ENCODE measurements around the gene ZFPM1.

DNA sequence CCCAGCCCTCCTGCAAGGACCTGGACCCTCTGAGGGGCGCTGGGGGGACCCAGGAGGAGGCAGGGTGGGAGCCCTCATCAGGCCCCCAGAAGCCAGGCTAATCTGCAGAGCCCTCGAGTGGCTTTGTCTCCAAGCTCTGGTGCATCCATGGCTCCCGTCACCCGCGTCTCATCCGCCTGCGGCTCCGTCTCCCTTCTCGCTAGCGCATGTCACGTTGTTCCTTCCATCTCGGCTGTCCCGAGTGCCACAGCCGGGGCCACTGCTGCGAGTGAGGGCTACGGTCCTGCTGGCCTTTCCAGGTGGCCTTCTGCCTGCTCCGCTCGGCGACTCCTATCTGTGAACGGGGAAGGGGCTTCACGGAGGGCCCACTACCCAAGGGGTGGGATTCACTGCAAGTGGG is 53.6 kb downstream of the ZFPM1 start:
- TF ChIP-seq, protein P1, sequence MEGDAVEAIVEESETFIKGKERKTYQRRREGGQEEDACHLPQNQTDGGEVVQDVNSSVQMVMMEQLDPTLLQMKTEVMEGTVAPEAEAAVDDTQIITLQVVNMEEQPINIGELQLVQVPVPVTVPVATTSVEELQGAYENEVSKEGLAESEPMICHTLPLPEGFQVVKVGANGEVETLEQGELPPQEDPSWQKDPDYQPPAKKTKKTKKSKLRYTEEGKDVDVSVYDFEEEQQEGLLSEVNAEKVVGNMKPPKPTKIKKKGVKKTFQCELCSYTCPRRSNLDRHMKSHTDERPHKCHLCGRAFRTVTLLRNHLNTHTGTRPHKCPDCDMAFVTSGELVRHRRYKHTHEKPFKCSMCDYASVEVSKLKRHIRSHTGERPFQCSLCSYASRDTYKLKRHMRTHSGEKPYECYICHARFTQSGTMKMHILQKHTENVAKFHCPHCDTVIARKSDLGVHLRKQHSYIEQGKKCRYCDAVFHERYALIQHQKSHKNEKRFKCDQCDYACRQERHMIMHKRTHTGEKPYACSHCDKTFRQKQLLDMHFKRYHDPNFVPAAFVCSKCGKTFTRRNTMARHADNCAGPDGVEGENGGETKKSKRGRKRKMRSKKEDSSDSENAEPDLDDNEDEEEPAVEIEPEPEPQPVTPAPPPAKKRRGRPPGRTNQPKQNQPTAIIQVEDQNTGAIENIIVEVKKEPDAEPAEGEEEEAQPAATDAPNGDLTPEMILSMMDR (IDR thresholded peaks at IDR 0.05; ENCODE audit: insufficient read depth, low read length, poor library complexity, severe bottlenecking), result no peak
- TF ChIP-seq EZH2phosphoT487 (conservative IDR thresholded peaks at IDR 0.05; ENCODE audit: low read length), result no peak

Measured in SU-DHL-6 (cell line).